ENCODE results near the gene FREM1.

DNA sequence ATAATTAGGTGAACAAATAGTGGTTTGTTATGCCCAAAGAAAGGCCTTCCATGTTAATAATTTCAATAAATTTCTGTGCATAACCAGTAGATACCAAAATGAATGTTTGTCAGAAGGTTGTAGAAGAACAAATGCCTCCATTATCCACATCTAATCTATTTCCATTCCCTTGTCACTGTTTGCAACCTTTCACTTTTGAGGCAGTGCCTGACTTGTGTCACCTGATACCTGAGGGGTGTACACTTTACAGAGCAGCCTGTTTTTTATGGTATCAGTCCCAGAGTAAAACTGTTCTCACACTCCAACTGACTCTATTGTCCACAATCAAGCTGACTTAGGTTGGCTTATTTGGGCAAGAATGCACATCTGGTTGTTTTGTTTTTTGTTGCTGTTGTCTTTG, 40.1 kb downstream of the FREM1 start:
- TF ChIP-seq, protein P1, sequence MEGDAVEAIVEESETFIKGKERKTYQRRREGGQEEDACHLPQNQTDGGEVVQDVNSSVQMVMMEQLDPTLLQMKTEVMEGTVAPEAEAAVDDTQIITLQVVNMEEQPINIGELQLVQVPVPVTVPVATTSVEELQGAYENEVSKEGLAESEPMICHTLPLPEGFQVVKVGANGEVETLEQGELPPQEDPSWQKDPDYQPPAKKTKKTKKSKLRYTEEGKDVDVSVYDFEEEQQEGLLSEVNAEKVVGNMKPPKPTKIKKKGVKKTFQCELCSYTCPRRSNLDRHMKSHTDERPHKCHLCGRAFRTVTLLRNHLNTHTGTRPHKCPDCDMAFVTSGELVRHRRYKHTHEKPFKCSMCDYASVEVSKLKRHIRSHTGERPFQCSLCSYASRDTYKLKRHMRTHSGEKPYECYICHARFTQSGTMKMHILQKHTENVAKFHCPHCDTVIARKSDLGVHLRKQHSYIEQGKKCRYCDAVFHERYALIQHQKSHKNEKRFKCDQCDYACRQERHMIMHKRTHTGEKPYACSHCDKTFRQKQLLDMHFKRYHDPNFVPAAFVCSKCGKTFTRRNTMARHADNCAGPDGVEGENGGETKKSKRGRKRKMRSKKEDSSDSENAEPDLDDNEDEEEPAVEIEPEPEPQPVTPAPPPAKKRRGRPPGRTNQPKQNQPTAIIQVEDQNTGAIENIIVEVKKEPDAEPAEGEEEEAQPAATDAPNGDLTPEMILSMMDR (IDR thresholded peaks at IDR 0.05): no peak
- no peak for TF ChIP-seq POLR2A (IDR thresholded peaks at IDR 0.05)
